DND-41 (cell line): ENCODE measurements around the gene ACER2.

ENCODE experiments used
- ATAC-seq: fragments of 200-7000 bp; cut with Tn5 transposase; 3 replicates; pipeline ENCODE4 v1.9.1; 2021; ENCODE audit warnings: low read depth; ENCODE audit not compliant: insufficient read depth
- DNase-seq: peaks from one replicate; pipeline ENCODE4 v3.0.0-alpha.2; 2020
- H2AFZ ChIP-seq: 2 replicates; pipeline ENCODE4 v1.6.0; 2012; ENCODE audit warnings: low read depth, low read length
- H3K27ac ChIP-seq: 2 replicates; pipeline ENCODE4 v1.5.1; 2012; ENCODE audit warnings: low read length, inconsistent platforms
- H3K27me3 ChIP-seq: fragments of 200-600 bp; sonication (generic); 2 replicates; pipeline ENCODE4 v1.6.0; 2012; ENCODE audit warnings: low read length, mild to moderate bottlenecking, inconsistent platforms; ENCODE audit not compliant: insufficient read depth, poor library complexity
- H3K36me3 ChIP-seq: 2 replicates; pipeline ENCODE4 v1.5.1; 2012; ENCODE audit warnings: low read length, inconsistent platforms; ENCODE audit not compliant: insufficient read depth
- H3K4me1 ChIP-seq: 2 replicates; pipeline ENCODE4 v1.5.1; 2012; ENCODE audit warnings: mild to moderate bottlenecking, low read length; ENCODE audit not compliant: insufficient read depth
- H3K4me2 ChIP-seq: 2 replicates; pipeline ENCODE4 v1.6.0; 2012; ENCODE audit warnings: mild to moderate bottlenecking, moderate library complexity, low read length, inconsistent platforms; ENCODE audit not compliant: insufficient read depth
- H3K4me3 ChIP-seq, 2 experiments: fragments of 200-600 bp in 1 of 2; shearing (Covaris generic) in 1 of 2; 2 replicates each; pipeline ENCODE4 v1.5.1; 2012 to 2016; ENCODE audit warnings: inconsistent platforms in 2 of 2, low read length in 2 of 2, mild to moderate bottlenecking in 2 of 2, low read depth in 1 of 2, moderate library complexity in 1 of 2
- H3K79me2 ChIP-seq: 2 replicates; pipeline ENCODE4 v1.6.0; 2012; ENCODE audit warnings: low read length, inconsistent platforms; ENCODE audit not compliant: insufficient read depth
- H3K9ac ChIP-seq: 2 replicates; pipeline ENCODE4 v1.6.0; 2012; ENCODE audit warnings: low read depth, mild to moderate bottlenecking, inconsistent platforms, low read length, moderate library complexity
- H3K9me3 ChIP-seq: 2 replicates; pipeline ENCODE4 v1.5.1; 2012; ENCODE audit warnings: low read length, moderate library complexity, mild to moderate bottlenecking, inconsistent platforms; ENCODE audit not compliant: insufficient read depth, severe bottlenecking
- H4K20me1 ChIP-seq: 2 replicates; pipeline ENCODE4 v1.6.0; 2012; ENCODE audit warnings: low read length; ENCODE audit not compliant: insufficient read depth
- EZH2 ChIP-seq: IDR thresholded peaks from 3 replicates; pipeline ENCODE4 v1.6.1; 2012; ENCODE audit warnings: borderline replicate concordance, low read depth, mild to moderate bottlenecking, moderate library complexity, low read length, inconsistent platforms; ENCODE audit not compliant: severe bottlenecking
- TF ChIP-seq, protein P1 (sequence below): IDR thresholded peaks from 2 replicates; pipeline ENCODE4 v1.5.1; 2012; ENCODE audit warnings: borderline replicate concordance, low read length, moderate library complexity, mild to moderate bottlenecking; ENCODE audit not compliant: poor library complexity, severe bottlenecking; ENCODE audit errors: extremely low read depth

ACER2 gene

DNA sequence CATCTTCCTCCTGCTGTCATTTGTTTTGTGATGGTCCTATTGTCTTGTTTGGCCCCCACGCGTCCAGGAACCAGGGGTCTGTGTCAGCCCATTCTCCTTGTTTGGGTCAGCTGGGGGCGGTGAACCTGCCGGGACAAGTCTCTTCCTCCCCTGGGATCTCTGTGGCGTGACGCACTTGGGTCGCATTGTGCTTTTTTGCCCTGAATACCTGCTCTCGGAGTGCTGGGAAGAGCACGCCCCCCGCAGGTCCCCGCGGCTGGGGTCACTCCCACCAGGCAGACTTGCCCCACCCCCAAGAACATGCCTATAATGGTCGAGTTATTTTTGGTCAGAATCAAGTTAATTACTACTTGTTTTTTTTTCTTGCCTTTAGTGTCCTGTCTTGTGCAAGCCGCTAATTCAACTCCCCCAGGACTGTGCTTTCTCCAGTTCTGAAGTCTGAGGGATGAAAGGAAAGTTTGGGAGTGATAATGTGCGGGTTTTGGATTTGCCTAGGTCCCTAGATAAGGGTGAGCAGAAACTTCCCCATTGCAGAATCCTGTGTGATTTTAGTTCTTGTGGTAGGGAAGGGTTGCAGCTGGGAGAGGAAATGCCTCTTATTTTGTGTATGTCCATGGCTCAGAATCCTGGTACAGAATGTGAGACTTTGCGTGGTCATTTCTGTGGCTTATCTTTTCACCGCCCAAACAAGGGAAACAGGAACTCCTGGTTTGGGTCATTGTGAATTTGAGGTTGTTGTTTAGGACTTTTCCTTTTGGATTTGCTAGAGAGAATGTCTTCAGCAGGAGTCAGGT lies 789 bp downstream of the ACER2 start:
- no peak for TF ChIP-seq EZH2
- TF ChIP-seq, protein P1, sequence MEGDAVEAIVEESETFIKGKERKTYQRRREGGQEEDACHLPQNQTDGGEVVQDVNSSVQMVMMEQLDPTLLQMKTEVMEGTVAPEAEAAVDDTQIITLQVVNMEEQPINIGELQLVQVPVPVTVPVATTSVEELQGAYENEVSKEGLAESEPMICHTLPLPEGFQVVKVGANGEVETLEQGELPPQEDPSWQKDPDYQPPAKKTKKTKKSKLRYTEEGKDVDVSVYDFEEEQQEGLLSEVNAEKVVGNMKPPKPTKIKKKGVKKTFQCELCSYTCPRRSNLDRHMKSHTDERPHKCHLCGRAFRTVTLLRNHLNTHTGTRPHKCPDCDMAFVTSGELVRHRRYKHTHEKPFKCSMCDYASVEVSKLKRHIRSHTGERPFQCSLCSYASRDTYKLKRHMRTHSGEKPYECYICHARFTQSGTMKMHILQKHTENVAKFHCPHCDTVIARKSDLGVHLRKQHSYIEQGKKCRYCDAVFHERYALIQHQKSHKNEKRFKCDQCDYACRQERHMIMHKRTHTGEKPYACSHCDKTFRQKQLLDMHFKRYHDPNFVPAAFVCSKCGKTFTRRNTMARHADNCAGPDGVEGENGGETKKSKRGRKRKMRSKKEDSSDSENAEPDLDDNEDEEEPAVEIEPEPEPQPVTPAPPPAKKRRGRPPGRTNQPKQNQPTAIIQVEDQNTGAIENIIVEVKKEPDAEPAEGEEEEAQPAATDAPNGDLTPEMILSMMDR, result no peak
- H3K27me3 ChIP-seq, result no peaks in the 10 kb centered on the region
- H4K20me1 ChIP-seq, result no peaks in the 10 kb centered on the region
- peak; percentile 28 for DNase-seq
- ATAC-seq, result no peak
- H3K27ac ChIP-seq, result peak overlapping the region; percentile 78
- no peaks in the 10 kb centered on the region for H3K9me3 ChIP-seq
- peak overlapping the region; percentile 64 for H3K9ac ChIP-seq
- no peaks in the 10 kb centered on the region for H3K79me2 ChIP-seq
- no peaks in the 10 kb centered on the region for H3K36me3 ChIP-seq
- H3K4me1 ChIP-seq, result peaks cover 20% of the 10 kb centered on the region
- peak overlapping the region; percentile 75 for H2AFZ ChIP-seq
- peak overlapping the region; percentile 35 to 81; a peak in 3 of 4 replicates for H3K4me3 ChIP-seq
- peak overlapping the region; percentile 92 for H3K4me2 ChIP-seq

DNA sequence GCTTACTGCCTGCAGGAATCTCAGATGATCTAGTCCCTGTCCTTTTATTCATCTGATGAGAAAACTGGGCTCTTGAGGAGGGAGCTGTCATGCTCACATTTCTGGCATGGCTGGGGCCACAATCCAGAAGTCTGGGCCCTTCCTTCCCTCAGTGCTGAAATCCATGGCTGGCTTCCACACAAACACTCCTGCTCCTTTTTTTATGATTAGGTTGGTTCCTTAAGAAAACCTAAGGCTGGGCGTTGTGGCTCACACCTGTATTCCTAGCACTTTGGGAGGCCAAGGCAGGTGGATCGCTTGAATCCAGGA lies 1.3 kb downstream of the ACER2 start:
- TF ChIP-seq, protein P1, result no peak
- TF ChIP-seq EZH2, result no peak

DNA sequence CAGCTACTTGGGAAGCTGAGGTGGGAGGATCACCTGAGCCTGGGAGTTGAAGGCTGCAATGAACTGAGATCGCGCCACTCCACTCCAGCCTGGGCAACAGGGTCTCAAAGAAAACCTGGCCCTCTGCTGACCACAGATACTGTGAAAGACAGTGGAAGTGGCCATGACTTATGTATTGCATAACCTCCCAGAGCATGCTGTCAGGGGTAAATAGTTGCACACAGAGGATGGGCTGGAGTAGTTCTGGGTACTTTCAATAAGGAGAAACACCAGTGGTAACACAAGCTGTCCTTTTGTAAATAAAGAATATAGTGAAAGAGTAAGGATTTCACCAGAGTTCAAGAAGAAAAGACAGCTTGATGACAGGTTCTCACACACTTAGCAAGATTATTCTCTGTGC lies 1.8 kb downstream of the ACER2 start:
- DNase-seq (no peak), ATAC-seq (no peak)
- no peak overlapping the region for H3K4me2 ChIP-seq
- no peaks in the 10 kb centered on the region for H4K20me1 ChIP-seq
- no peaks in the 10 kb centered on the region for H3K79me2 ChIP-seq
- no peaks in the 10 kb centered on the region for H3K36me3 ChIP-seq
- no peaks in the 10 kb centered on the region for H3K9me3 ChIP-seq
- no peak overlapping the region for H3K27ac ChIP-seq
- H3K4me1 ChIP-seq, result peaks cover 20% of the 10 kb centered on the region
- H3K27me3 ChIP-seq, result no peaks in the 10 kb centered on the region
- no peak overlapping the region for H2AFZ ChIP-seq
- no peak overlapping the region for H3K9ac ChIP-seq
- TF ChIP-seq, protein P1, result no peak
- no peak for TF ChIP-seq EZH2
- H3K4me3 ChIP-seq, result no peak overlapping the region

More for the DNA sequence above, 1.3 kb downstream of the ACER2 start:
- no peaks in the 10 kb centered on the region for H3K9me3 ChIP-seq
- peak overlapping the region in 1 of 2 experiments; percentile 81; a peak in 2 of 4 replicates for H3K4me3 ChIP-seq
- H2AFZ ChIP-seq, result no peak overlapping the region
- no peak overlapping the region for H3K27ac ChIP-seq
- ATAC-seq (no peak), DNase-seq (no peak)
- H3K36me3 ChIP-seq, result no peaks in the 10 kb centered on the region
- no peaks in the 10 kb centered on the region for H4K20me1 ChIP-seq
- H3K4me1 ChIP-seq, result peaks cover 20% of the 10 kb centered on the region
- H3K9ac ChIP-seq, result peak overlapping the region; percentile 64; the same call in 1 of the 2 replicates
- H3K27me3 ChIP-seq, result no peaks in the 10 kb centered on the region
- H3K79me2 ChIP-seq, result no peaks in the 10 kb centered on the region
- peak overlapping the region; percentile 92 for H3K4me2 ChIP-seq
